PC-9 (cell line): ENCODE measurements around the gene CHD1. TPM values are rescaled to one million over a fixed set of nuclear protein-coding genes. Genes with fewer than 3 reads are reported as not detected.
A peak's percentile ranks its signal among the peaks of the same experiment; 100 is the strongest.

Source experiments
- Bru-seq: library from RNA; stranded (reverse); fragments of 400-500 nt; gene quantifications from one replicate; lab custom pipeline; 2021; lab: Mats Ljungman, UMichigan
- BruChase-seq, 2 experiments: library from RNA; stranded (reverse); fragments of 400-500 nt; gene quantifications; one replicate each; lab custom pipeline; 2021; lab: Mats Ljungman, UMichigan
- BruUV-seq: library from RNA; stranded (reverse); fragments of 400-500 nt; replicated peaks from 2 replicates; lab custom pipeline; 2021; lab: Mats Ljungman, UMichigan
- CTCF ChIA-PET: fragments of 300-600 bp; sonication (Branson Sonifier 250); formaldehyde crosslinking; loops from one replicate; lab custom pipeline; 2022; ENCODE audit warnings: antibody characterized with exemption; lab: Charles Lee
- POLR2A ChIA-PET: fragments of 300-600 bp; sonication (Branson Sonifier 250); formaldehyde crosslinking; loops from one replicate; lab custom pipeline; 2022; ENCODE audit warnings: antibody characterized with exemption; ENCODE audit not compliant: unreplicated experiment; lab: Charles Lee
- DNase-seq, 2 experiments: peaks; one replicate each; pipeline versions ENCODE4 v3.0.0 to v3.0.0-alpha.2; 2015 to 2022; ENCODE audit warnings: mixed read lengths in 1 of 2
- H2AFZ ChIP-seq: fragments of 200-600 bp; sonication (generic); 2 replicates; pipeline ENCODE4 v1.8.1; 2017; ENCODE audit warnings: antibody characterized with exemption
- H3F3A ChIP-seq: fragments of 200-600 bp; sonication (generic); 2 replicates; pipeline ENCODE4 v1.8.1; 2017; ENCODE audit warnings: antibody characterized with exemption, mild to moderate bottlenecking, low read depth; ENCODE audit not compliant: insufficient read depth
- H3K27ac ChIP-seq: fragments of 200-600 bp; sonication (generic); 2 replicates; pipeline ENCODE4 v1.6.1; 2016; ENCODE audit warnings: mixed run types
- H3K27me3 ChIP-seq: fragments of 200-600 bp; sonication (generic); 2 replicates; pipeline ENCODE4 v1.6.1; 2016; ENCODE audit warnings: low read depth, mixed run types; ENCODE audit not compliant: insufficient read depth
- H3K36me3 ChIP-seq: fragments of 200-600 bp; sonication (generic); 2 replicates; pipeline ENCODE4 v1.6.1; 2016; ENCODE audit warnings: low read depth, mixed run types
- H3K4me1 ChIP-seq: fragments of 200-600 bp; sonication (generic); replicated peaks from 2 replicates; pipeline ENCODE4 v1.6.1; 2016; ENCODE audit warnings: mixed run types; ENCODE audit not compliant: insufficient read depth
- H3K4me2 ChIP-seq: fragments of 200-600 bp; sonication (generic); 2 replicates; pipeline ENCODE4 v1.6.1; 2017; ENCODE audit warnings: mixed run types
- H3K4me3 ChIP-seq: fragments of 200-600 bp; sonication (generic); 2 replicates; pipeline ENCODE4 v1.6.1; 2016; ENCODE audit warnings: mixed run types
- H3K79me2 ChIP-seq: fragments of 200-600 bp; sonication (generic); 2 replicates; pipeline ENCODE4 v1.6.1; 2017; ENCODE audit warnings: low read depth, mixed run types
- H3K9me2 ChIP-seq: fragments of 200-600 bp; sonication (generic); 2 replicates; pipeline ENCODE4 v1.8.1; 2017; ENCODE audit warnings: mild to moderate bottlenecking; ENCODE audit not compliant: insufficient read depth
- H3K9me3 ChIP-seq: fragments of 200-600 bp; sonication (generic); 2 replicates; pipeline ENCODE4 v1.8.1; 2016; ENCODE audit warnings: low read depth; ENCODE audit not compliant: insufficient read depth
- H4K20me1 ChIP-seq: fragments of 200-600 bp; sonication (generic); 2 replicates; pipeline ENCODE4 v1.8.1; 2017; ENCODE audit not compliant: insufficient read depth
- CTCF ChIP-seq: fragments of 200-600 bp; sonication (generic); conservative IDR thresholded peaks from 2 replicates; pipeline ENCODE4 v1.6.1; 2017; ENCODE audit warnings: mixed run types, antibody characterized with exemption, mild to moderate bottlenecking, moderate library complexity
- EZH2 ChIP-seq: fragments of 200-600 bp; sonication (generic); IDR thresholded peaks from 2 replicates; pipeline ENCODE4 v1.8.0; 2017; ENCODE audit warnings: antibody characterized with exemption, low read depth
- intact Hi-C: fragments of 100-400 bp; cut with micrococcal nuclease; formaldehyde crosslinking; loops from one replicate; pipeline ENCODE4 v1.10.0; 2022; ENCODE audit not compliant: unreplicated experiment
- long read RNA-seq: library from polyadenylated mRNA; stranded (forward); transcript quantifications from one replicate; pipeline ENCODE4 v2.0.0, GENCODE V29; 2022
- total RNA-seq: library from RNA; stranded (reverse); gene quantifications from 2 replicates; pipeline ENCODE4 v1.2.3, GENCODE V29; 2021

The CHD1 gene
- total RNA-seq: 23.3 and 30.5 TPM in 2 replicates
- Bru-seq, nascent RNA: percentile 92 among the genes with signal in this experiment
- percentile 93 among the genes with signal in this experiment for BruChase-seq, experiment 1, labeled RNA remaining after a 2-hour chase
- percentile 92 among the genes with signal in this experiment for BruChase-seq, experiment 2, labeled RNA remaining after a 6-hour chase
- long read RNA-seq, full-length matches to known transcripts: 6 of 11 reads
- long read RNA-seq, partial matches to known transcripts: 2 of 11 reads
- long read RNA-seq, other reads (novel, unspliced or antisense): 3 of 11 reads

- peak within 1 kb of the TSS; percentile 99 for H3K27ac ChIP-seq
These were observed at the start of gene CHD1 for GRCh38 chr5:98928873-98929709. TSS of gene CHD1 (minus strand) at chr5:98929007. CDS start at chr5:98926386, 2,621 bp downstream.

GRCh38 chr5:98978528-98978927 is 49.7 kb upstream of the CHD1 start:
- intact Hi-C loops: no loop called here
- TF ChIP-seq EZH2: no peak
- no peak for TF ChIP-seq CTCF
- H3K4me2 ChIP-seq: no peak overlapping the region
- H3F3A ChIP-seq: no peaks in the 10 kb centered on the region
- H3K9me3 ChIP-seq: no peaks in the 10 kb centered on the region; the same call in 1 of the 2 replicates
- no peaks in the 10 kb centered on the region for H3K36me3 ChIP-seq
- H3K4me1 ChIP-seq: peaks cover 15% of the 10 kb centered on the region
- 0 out of 2 replicates have a peak, but pooled peaks cover 7% of the 10 kb centered on the region for H3K9me2 ChIP-seq
- no peak for DNase-seq
- no peak overlapping the region for H3K27ac ChIP-seq
- H4K20me1 ChIP-seq: no peaks in the 10 kb centered on the region
- H3K4me3 ChIP-seq: no peak overlapping the region
- CTCF ChIA-PET: interaction anchor here (0.7 kb wide), 1 partner anchor 66 kb away, joined by 5 read pairs; no protein-coding TSS in a partner anchor
- no peaks in the 10 kb centered on the region for H3K79me2 ChIP-seq
- POLR2A ChIA-PET: no interaction called here
- H2AFZ ChIP-seq: no peak overlapping the region
- no peaks in the 10 kb centered on the region for H3K27me3 ChIP-seq
- no TSS peak for BruUV-seq

More at GRCh38 chr5:98928873-98929709, at the start of gene CHD1:
- peak; percentile 90 to 92 for DNase-seq
- peaks cover 29% of the 10 kb centered on the region for H3K4me1 ChIP-seq
- H3K27me3 ChIP-seq: no peaks in the 10 kb centered on the region
- H3K9me3 ChIP-seq: no peaks in the 10 kb centered on the region
- ChIA-PET CTCF (no interaction called here), POLR2A (interaction anchor here (0.6 to 1.0 kb wide), 2 partner anchors 13 to 35 kb away, joined by 4 to 5 read pairs; no protein-coding TSS in a partner anchor)
- H3F3A ChIP-seq: peaks cover 18% of the 10 kb centered on the region
- intact Hi-C loops: loop anchor here (2.0 to 10.0 kb wide), 2 partner anchors 104 to 154 kb away; partner anchors contain the start of gene RGMB
- H3K36me3 ChIP-seq: peaks cover 15% of the 10 kb centered on the region
- peaks cover 61% of the 10 kb centered on the region for H3K79me2 ChIP-seq
- H3K4me3 ChIP-seq: peak within 1 kb of the TSS; percentile 95
- peak within 1 kb of the TSS; percentile 96 for H3K4me2 ChIP-seq
- BruUV-seq: TSS peak; percentile 62
- H4K20me1 ChIP-seq: peaks cover 47% of the 10 kb centered on the region
- peak within 1 kb of the TSS; percentile 82 for H2AFZ ChIP-seq
- TF ChIP-seq EZH2: no peak
- TF ChIP-seq CTCF: no peak
- no peaks in the 10 kb centered on the region for H3K9me2 ChIP-seq

- H3K4me2 ChIP-seq: no peak overlapping the region
- H3F3A ChIP-seq: no peaks in the 10 kb centered on the region
- ChIA-PET POLR2A (interaction anchor here (0.6 kb wide), 1 partner anchor 11 kb away, joined by 22 read pairs; no protein-coding TSS in a partner anchor), CTCF (no interaction called here)
- no peaks in the 10 kb centered on the region; the same call in 1 of the 2 replicates for H3K9me3 ChIP-seq
- BruUV-seq: no TSS peak
- no peak overlapping the region for H3K4me3 ChIP-seq
- no peaks in the 10 kb centered on the region for H3K27me3 ChIP-seq
- no peaks in the 10 kb centered on the region for H3K79me2 ChIP-seq
- H3K27ac ChIP-seq: no peak overlapping the region
- no peaks in the 10 kb centered on the region for H4K20me1 ChIP-seq
- TF ChIP-seq CTCF (no peak), EZH2 (no peak)
- intact Hi-C loops: no loop called here
- peak in 1 of 2 experiments; percentile 3 for DNase-seq
- H3K36me3 ChIP-seq: no peaks in the 10 kb centered on the region
- 0 out of 2 replicates have a peak, but pooled peaks cover 7% of the 10 kb centered on the region for H3K9me2 ChIP-seq
- H3K4me1 ChIP-seq: peaks cover 10% of the 10 kb centered on the region
- no peak overlapping the region for H2AFZ ChIP-seq
These were observed 48.9 kb upstream of the CHD1 start for GRCh38 chr5:98977723-98978122.
